ENCODE data around the gene PDZD4.
A peak's percentile ranks its signal among the peaks of the same experiment; 100 is the strongest.

Gene PDZD4

DNA sequence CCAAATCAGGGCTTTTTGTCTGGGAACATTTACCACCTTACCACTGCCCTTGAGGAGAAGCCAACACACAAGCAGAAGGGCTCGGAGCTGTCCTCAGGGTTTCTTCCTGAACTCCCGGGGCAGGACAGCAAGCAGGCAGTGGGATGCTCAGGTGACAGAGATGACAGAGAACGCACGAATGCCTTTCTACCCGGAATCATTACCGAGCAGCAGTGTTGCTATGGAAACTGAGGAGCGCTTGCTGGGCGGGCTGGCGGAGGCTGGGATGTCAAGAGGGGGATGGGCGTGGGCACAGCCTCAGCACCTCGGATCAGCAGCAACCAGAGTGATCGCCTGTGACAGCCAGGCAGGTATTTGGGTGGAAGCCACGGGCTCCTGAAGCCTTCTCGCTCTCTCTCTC is 18.1 kb downstream of the PDZD4 start:
- DNase-seq (ENCODE audit: low read depth) = no peak

DNA sequence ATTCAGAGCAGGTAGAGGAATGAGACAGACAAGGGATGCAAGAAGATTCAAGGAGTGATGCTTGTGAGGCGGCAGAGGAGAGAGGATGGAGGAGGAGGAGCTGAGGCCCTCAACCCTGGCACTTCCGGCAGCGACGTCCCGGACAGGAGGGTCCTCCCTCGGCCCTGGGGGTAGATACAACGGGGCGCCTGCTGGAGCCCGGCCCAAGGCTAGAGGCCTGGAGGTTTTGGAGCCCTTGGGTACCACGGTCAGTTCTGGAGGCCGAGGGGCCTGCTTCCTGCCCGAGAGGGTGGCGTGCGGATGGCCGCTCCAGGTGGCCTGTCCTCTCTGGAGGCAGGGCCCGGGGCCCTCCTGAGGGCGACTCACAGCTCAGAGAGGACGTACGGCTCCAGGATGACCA is 22.4 kb downstream of the PDZD4 start:
- DNase-seq (ENCODE audit: low read depth) = no peak

DNA sequence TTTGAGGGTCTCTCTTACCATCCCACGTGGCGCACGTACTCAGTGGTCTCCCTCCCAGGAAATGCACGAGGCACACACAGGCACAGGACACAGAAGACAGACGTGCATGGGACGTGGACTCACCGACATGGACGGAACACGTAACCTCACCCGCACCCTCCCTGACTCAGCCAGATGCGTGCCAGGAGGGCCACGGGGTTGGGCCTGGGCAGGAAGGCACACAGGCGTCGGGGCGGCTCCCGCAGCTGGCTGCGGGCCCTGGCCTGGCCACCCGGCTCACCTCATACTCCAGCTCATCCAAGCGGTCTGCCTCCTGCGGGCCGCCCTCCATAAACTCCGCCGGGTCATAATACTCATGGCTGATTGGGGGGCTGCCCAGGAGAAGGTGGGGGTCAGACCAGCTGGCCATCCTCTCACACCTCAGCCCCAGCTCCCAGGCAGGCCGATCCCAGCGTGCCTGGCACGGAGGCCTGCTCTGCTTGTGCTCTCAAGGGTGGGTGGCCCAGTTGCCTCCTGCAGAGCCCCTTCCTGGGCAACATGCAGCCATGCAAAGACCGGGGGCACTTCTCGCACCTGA is 23.3 kb downstream of the PDZD4 start:
- DNase-seq (ENCODE audit: low read depth) = no peak

DNA sequence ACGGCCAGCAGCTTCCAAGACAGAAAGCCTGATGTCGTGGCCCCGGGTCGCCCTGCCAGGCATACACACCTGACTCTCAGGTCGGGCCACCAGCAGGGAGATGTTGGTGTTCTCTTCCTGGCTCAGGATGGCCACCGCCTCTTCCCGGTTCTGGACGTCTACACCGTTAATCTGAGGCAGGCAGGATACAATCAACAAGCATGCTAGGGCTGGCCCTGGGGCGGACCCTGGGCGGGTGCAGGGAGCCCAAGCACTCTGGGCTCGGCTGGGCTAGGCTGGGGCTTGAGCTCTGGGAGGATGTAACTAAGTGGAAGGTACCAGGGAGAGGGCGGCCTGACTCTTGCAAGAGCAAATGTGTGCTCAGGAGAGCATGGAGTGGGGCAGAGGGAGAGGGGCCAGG is 24.9 kb downstream of the PDZD4 start:
- DNase-seq (ENCODE audit: low read depth) = no peak

DNA sequence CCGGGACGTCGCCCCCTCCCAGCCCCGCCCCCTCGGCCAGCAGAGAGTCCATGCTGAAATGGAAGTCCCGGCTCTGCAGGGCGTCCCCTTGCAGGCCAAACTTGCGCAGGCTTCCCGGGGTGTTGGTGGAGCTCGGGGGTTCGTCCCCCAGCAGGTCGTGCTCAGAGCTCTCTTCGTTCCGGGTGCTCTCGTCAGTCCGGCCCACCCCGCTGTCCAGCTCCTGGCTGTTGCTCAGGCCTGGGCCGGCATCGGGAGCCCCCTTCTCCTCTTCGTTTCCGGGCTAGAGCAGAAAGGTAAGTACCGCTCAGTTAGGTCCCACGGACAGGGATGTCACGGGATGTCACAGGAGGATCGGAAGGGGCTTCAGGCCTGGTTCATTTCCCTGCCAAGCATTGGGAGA is 25.7 kb downstream of the PDZD4 start:
- no peak for DNase-seq (ENCODE audit: low read depth)

DNA sequence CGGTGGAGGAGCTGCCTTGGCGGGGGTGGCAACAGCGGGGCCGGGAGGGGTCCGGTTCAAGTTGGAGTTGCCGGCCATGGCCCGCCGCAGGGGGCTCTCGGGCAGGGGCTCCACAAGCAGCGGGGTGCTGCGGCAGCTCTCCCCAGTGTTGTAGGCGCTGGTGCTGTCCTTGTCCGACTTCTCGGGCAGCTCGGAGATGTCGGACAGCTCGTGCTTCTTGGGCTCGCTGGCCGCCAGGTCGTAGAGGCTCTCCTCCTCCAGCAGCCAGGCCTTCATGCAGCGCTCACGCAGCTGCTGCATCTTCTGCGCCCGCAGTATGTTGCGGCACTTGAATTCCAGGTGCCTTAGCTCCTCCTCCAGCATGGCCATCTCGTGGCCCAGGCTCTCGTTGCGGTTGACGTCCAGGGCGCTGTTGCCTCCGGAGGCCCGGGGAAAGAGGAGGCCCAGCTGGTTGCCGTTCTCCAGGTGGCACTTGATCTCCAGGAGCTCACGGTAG is 26.2 kb downstream of the PDZD4 start:
- no peak for DNase-seq (ENCODE audit: low read depth)

DNA sequence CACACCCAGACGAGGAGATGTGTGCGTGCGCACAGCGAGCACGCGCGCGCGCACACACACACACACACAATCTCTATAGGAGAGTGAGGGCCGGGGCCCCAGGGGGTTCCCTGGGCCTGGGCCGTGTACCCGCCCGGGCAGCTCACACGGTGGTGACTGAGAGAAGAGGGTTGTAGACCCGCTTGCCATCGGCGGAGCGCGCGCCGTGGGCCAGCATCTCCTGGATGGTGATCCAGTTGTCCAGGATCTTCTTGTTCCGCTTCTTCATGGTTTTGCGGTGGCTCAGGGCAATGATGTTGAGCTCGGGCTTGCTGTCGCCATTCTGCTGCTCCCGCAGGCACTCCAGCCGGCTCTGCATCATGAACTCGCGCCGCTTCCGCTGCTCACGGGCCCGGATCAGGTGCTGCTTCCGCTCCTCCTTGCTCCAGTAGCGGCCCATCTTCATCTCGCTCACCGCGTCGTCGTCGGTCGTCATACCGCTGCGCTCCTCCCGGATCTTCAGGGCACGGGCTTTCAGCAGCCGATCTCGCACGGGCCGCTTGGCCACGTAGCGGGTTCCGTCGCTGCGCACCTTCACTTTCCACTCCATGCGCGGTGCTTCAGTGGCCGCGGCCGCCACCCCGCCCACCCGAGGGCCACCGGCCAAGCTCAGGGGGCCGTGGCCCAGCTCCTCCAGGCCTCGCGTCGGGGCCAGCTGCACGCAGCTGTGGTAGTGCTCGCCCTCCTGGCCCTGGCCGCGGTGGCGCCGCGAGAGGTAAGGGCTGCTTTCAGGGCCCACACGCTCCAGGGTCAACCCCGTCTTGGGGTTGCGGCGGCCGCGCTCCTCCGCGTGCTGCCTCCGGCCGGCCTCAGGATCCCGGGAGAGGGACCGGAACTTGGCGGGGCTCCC is 26.9 kb downstream of the PDZD4 start:
- no peak for DNase-seq (ENCODE audit: low read depth)

DNA sequence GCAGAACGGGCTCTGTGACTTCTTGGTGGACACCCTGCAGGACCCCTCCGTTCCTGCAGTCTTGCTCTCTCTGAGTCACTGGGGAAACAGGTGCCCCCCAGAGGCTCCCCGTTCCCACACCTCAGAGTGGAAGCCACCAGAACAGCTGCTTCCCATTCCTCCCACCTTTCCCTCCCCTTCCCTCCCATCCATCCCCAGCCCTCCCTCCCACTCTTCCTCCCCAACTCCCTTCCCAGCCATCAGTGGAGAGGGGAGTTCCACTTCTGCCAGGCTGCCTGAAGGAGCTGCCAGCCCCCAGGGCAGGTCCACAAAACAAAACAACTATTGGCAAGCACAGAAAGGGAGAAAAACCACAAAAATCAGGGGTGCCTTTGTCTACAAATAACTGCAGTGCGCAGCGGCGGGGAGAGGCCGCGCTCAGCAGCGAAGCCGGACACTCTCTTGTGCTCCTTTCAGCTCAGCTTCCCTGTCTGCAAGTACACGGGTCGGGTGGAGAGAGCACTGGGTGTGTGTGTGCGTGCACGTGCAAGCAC is 27.8 kb downstream of the PDZD4 start:
- no peak for DNase-seq (ENCODE audit: low read depth)

DNA sequence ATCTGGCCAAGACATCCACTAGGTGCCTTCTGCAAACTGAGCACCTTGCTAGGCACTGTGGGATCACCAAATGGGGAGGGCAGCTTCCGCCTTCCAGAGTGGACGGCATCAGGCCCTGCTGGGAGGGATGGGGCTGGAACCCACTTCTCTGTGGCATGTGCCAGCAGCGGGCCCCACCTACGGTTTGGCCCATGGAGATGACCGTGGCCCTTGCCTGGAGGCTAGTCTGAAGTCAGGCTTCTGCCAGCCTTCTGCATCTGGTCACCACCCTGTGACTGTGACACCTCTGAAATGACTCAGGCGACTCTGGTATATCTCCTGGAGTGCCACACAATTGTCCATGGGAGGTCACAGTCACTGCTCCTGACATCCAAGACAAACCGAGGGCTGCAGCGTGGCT is 28.7 kb downstream of the PDZD4 start:
- DNase-seq (ENCODE audit: low read depth) = no peak

DNA sequence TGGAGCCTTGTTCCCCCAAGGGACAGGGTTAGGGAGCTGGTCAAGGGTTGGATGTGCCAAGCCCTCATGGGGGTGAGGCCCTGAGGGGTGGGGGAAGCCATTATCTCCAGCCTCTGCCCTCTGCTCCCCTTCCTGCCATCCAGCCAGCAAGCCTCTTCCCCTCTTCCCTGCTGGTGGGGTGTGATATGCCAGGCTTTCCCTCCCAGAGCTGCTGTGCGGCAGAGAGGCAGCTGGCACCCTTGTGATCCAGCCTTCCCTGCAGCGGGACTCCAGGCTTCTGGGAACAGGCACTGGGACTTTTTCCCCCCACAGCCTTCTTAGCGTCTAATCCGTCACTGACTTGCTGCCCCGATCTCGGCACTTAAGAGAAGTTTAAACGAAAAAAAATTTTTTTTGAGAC is 29.6 kb downstream of the PDZD4 start:
- DNase-seq (ENCODE audit: low read depth) = no peak

DNA sequence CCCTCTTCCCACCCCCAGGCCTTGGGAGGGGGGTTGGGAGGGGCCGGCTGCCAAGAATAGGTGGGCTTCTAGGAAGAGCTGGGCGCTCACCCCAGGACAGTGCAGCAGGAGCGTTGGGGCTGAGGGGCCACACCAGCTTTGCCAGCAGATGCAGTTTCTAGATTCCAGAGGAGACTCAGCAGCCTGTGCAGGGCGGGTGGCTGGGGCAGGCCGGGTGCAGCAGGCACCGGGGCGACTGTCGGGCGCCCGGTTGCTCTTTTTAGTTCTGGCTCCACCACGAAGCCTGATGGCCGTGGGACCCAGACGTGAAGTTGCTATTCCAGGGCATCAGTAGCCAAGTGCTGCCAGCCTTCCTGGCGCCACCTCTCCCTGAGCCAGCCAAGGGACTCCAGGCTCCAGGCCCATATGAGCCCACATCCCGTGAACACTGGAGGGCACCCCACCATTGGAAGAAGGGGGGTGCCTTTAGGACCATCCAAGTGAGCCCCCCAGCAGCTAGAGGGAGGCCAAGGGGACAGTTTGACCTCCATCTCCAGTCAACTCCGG is 30.1 kb downstream of the PDZD4 start:
- DNase-seq (ENCODE audit: low read depth) = no peak

DNA sequence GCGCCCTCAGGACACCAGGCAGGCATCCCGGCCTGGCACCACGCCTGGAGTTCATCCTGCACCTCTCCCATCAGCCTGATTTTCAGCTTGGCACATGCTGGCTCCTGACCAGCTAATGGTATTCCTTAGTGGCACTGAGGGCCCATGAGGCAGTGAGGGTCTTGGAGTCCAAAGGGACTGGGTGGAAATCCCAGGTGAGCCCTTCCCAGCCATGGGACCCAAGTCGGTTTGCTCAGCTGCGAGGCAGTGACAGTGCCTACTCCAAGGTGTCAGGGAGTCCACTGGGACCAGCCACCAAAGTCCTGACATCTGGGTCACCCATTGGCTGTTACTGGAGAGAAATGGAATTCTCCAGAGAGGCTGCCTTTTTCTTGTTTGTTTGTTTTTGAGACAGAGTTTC is 31.0 kb downstream of the PDZD4 start:
- DNase-seq (ENCODE audit: low read depth) = no peak

DNA sequence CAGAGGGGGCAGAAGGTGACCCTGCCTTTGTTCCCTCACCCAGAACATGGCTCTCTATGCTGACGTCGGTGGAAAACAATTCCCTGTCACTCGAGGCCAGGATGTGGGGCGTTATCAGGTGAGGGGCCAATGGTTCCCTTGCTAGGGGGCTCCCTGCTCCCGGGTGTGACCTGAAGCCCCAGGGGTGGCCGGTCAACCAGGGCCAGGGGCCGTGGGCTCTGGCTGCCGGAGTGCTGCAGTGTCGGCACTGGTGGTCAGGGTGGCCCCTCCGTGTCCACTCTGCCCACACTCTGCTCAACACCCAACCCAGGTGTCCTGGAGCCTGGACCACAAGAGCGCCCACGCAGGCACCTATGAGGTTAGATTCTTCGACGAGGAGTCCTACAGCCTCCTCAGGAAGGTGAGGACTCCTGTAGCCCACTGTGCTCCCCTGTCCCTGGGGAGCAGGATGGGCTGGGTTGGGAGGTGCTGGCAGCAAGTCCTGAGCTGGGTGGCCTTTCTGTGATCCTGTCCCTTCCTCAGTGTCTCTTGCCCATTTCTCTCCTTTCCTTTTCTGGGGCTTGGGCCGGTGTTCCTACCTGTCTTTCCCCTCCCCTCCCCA is 32.8 kb downstream of the PDZD4 start:
- DNase-seq (ENCODE audit: low read depth) = no peak

DNA sequence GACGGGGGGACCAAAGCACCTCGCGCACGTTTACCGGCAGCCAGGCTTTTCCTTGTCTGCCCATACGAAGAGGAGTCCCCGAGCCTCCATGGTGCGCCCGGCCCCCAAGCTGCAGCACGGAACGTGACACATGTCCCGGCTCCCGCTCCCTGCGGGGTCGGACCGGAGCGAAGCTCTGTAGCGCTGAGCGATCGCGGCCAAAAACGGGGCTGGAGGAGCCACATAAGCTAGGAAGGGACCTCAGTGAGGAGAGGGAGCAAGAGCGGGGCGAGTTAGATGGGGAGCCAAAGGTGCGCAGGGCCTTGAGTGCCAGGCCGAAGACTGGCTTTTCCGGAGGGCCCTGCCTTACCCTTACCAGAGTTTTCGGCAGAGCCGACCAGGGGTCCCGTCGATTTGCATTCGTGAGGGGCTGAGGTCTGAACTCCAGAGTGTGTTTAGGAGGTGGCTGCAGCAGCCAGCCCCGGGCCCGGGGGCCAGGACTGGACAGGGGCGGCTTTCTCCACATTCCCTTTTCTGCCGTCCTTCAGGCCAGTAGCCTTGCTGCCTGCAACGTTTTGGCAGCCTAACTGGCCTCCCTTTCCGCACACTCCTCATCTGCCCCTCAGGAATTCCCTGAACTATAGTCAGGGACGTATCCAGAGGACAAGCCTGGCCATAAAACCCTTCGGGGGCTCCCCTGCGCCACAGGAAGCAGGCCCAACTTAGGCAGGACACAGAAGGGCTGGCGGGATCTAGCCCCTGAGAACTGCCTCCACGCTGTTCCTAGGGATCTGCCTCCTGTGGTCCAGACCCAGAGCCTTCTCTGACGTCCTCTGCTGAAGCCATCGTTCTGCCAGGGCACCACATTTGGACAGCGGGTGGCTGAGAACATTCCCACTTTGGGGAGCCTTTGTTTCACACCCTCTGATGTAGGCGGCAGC is 35.2 kb downstream of the PDZD4 start:
- no peak for DNase-seq (ENCODE audit: low read depth)

DNA sequence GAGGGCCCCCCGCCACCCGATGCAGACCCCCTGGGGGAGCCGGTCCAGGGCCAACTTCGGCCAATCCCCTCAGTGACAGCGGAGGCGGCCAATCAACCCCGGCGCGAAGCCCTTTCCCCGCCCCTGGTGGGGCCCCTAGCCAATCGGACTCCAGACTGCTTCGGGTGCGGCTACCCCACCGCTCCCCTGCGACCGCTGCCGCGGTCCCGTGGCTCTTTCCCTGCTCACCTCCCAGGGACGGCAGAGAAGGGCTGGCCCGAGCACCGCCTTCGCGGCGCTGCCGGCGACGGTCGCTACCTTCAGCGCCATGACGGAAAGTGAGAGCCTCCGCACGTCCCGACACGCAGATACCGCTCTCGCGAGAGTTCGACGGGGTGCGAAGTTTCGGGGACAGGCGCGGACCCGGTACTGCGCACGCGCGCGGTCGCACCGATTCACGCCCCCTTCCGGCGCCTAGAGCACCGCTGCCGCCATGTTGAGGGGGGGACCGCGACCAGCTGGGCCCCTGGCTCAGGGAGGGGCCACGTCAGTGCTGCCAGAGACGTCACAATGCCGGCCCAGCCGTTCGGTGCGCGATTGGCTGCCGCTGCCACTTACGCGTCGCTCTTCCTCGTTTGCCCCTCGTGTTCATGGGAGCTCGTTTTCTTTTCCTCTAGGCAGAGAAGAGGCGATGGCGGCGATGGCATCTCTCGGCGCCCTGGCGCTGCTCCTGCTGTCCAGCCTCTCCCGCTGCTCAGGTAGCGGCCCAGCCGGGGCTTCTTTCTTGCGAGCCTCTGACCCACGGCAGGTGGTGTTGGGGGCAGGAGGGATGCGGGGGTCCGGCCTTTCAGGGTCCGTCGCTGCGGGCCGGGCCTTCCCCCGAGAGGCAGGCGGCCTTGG is 36.1 kb downstream of the PDZD4 start, which contains the start of the genes IDH3G and SSR4:
IDH3G (minus strand) TSS at position 358 of the 879 bp plus-strand sequence; CDS start at position 309, 49 bp downstream.
SSR4 (plus strand) TSS at position 651 of the 879 bp plus-strand sequence; CDS start at position 671, 20 bp downstream.
- peak; percentile 88 for DNase-seq (ENCODE audit: low read depth)

DNA sequence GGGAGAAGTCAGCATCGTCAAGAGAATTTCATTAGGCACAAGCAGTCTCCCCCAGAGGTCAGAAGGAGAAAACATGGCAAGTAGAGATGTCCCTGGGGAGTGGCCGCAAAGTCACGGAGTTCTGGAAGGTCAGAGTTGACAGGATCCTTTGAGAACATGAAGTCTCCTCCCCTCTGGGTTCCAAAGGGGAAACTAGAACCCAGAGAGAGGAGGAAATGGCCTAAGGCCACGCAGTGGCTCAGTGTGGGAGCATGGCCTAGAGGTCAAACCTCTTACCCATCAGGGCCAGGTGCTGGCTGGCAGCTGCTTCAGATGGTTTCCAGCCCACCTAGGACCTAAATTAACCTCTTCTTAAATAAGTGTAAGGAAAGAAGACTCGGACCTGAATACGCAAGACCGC is 37.1 kb downstream of the PDZD4 start:
- no peak for DNase-seq (ENCODE audit: low read depth)

DNA sequence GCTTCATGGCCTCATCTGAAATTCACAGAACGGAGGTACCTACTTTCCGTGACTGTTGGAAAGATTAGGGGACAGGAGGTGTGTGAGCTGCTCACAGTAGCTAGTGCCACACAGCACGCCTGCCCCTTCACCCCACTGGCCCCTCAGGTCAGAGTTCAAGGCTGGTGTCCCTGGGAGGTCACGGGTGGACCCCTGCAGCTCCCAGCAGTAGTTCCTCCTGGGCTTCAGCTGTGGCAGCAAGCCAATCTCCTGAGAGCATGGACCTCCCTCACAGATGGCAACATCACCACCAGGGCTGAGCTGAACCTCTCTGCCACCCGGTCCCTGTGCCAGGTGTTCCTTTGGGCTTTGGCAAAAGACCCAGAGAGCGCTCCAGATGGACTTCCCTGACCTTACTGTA is 38.0 kb downstream of the PDZD4 start:
- DNase-seq (ENCODE audit: low read depth) = no peak

DNA sequence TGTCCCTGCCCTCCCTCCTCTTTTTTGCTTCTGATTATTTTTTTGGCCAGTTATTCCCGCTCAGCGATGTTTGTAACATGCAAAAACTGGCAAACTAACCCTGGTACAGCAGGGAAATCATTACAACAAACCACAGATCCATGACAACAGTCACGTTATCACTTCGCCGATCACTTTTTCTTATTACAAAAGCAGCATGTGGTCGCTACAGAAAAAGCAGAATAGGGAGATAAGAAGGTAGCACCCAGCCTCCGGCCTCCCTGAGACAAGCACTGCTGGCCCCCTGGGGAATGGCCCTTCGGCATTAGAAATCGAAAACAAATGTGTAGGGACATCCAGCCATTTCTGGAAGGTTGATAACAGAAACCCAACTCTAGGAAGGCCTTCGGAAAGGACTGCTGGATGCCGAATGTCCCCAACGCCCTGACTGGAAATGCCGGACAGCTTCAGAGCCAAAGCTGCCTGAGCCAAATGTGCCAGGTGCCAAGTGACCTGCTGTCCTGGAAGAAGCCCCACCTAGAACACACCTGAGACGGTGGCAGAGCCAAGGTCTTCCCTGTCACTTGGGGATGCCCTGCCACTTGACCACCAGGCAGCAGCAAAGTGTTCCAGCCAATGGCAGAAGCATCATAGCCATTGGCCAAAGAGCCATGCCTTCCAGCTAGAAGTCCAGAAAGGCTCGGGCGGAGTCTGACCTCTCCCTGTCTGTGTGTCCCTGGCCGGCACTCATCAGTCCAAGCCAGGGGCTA is 39.1 kb downstream of the PDZD4 start:
- no peak for DNase-seq (ENCODE audit: low read depth)

DNA sequence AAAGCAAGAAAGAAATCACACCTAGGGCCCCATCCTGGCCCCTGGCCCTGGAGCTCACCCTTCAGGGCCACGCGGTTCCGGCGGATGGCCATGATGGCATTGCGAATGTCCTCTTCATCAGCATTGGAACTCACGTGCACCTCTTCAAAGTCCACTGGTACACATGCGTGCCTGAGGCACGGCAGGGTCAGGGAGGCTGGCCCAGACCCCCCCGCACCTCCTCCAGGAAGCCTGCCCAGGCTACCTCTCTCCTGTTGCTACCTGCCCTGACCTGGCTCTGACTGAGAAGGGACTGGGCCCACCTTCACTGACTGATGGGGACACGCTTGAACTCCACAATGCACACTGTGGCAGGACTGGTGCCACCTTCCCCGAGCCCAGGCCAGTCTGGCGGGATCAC is 40.7 kb downstream of the PDZD4 start:
- DNase-seq (ENCODE audit: low read depth) = no peak
